ENCODE measurements around the gene RXFP1. TPM values are rescaled to one million over a fixed set of nuclear protein-coding genes. Genes with fewer than 3 reads are reported as not detected.

Gene RXFP1
- total and polyA plus RNA-seq, 2 donors from 2014 or later = 1.4 to 1.7 TPM

DNA sequence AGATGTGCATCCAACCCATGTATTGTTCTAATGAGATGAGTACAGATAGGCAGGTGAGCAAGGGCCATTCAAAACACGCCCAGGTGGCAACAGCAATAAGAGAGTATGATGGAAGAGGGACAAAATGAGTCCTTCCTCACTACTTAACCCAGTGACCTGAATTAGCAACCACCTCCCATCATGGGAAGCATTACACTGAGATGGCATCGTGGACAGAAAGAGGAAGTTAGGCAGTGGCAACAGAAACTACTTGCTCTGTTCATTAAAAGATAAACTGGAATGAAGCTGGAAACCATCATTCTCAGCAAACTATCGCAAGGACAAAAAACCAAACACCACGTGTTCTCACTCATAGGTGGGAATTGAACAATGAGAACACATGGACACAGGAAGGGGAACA, 17.2 kb downstream of the RXFP1 start:
- no peaks in the 10 kb centered on the region for H3K36me3 ChIP-seq (ENCODE audit: control insufficient read depth in 2 of 3, insufficient read depth in 3 of 3, low read length in 3 of 3)
- H3K4me3 ChIP-seq (ENCODE audit: low read length in 3 of 3) = no peak overlapping the region
- DNase-seq = no peak
- no peak overlapping the region for H3K9ac ChIP-seq (ENCODE audit: low read length in 3 of 3)
- no peak for FAIRE-seq
- H3K27ac ChIP-seq (ENCODE audit: low read depth in 2 of 2, low read length in 2 of 2) = no peak overlapping the region
- H3K9me3 ChIP-seq (ENCODE audit: control insufficient read depth in 2 of 3, insufficient read depth in 1 of 3, low read length in 3 of 3) = no peaks in the 10 kb centered on the region
- no peaks in the 10 kb centered on the region for H3K4me1 ChIP-seq (ENCODE audit: control insufficient read depth in 2 of 3, insufficient read depth in 2 of 3, low read depth in 1 of 3, low read length in 3 of 3)
- TF ChIP-seq, protein P1, sequence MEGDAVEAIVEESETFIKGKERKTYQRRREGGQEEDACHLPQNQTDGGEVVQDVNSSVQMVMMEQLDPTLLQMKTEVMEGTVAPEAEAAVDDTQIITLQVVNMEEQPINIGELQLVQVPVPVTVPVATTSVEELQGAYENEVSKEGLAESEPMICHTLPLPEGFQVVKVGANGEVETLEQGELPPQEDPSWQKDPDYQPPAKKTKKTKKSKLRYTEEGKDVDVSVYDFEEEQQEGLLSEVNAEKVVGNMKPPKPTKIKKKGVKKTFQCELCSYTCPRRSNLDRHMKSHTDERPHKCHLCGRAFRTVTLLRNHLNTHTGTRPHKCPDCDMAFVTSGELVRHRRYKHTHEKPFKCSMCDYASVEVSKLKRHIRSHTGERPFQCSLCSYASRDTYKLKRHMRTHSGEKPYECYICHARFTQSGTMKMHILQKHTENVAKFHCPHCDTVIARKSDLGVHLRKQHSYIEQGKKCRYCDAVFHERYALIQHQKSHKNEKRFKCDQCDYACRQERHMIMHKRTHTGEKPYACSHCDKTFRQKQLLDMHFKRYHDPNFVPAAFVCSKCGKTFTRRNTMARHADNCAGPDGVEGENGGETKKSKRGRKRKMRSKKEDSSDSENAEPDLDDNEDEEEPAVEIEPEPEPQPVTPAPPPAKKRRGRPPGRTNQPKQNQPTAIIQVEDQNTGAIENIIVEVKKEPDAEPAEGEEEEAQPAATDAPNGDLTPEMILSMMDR (IDR thresholded peaks at IDR 0.05; ENCODE audit: borderline replicate concordance, extremely low read depth, insufficient read depth) = no peak
- no peaks in the 10 kb centered on the region for H3K27me3 ChIP-seq (ENCODE audit: control insufficient read depth, insufficient read depth, low read length)
- intact Hi-C loops (cut with DNase I) = no loop called here

DNA sequence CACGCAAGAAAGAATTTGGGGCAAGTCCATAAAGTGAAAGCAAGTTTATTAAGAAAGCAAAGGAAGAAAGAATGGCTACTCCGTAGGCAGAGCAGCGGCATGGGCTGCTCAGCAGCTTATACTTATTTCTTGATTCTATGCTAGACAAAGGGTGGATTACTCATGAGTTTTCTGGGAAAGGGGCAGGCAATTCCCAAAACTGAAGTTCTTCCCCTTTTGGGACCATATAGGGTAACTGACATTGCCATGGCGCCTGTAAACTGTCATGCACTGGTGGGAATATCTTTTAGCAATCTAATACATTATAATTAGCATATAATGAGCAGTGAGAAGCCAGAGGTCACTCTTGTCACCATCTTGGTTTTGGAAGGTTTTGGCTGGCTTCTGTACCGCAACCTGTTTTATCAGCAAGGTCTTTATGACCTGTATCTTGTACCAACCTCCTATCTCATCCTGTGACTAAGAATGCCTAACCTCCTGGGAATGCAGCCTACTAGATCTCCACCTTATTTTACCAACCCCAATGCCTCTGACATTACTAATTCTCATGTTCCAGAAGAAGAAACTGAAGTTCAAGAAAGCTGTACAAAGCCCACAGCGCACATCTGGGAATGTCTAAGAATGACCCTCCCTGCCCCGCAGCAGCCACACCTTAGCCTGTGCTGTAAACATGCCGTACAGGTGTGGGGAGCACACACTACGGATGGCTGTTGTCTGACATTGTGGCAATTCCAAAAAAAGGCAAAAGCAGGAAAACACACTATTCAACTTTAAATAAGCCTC, 18.6 kb downstream of the RXFP1 start:
- no peaks in the 10 kb centered on the region for H3K27me3 ChIP-seq (ENCODE audit: control insufficient read depth, insufficient read depth, low read length)
- TF ChIP-seq, protein P1 (IDR thresholded peaks at IDR 0.05; ENCODE audit: borderline replicate concordance, extremely low read depth, insufficient read depth) = no peak
- H3K9me3 ChIP-seq (ENCODE audit: control insufficient read depth in 2 of 3, insufficient read depth in 1 of 3, low read length in 3 of 3) = no peaks in the 10 kb centered on the region
- no peak for FAIRE-seq
- no peaks in the 10 kb centered on the region for H3K36me3 ChIP-seq (ENCODE audit: control insufficient read depth in 2 of 3, insufficient read depth in 3 of 3, low read length in 3 of 3)
- H3K9ac ChIP-seq (ENCODE audit: low read length in 3 of 3) = no peak overlapping the region
- H3K4me3 ChIP-seq (ENCODE audit: low read length in 3 of 3) = no peak overlapping the region
- no peak for DNase-seq
- H3K4me1 ChIP-seq (ENCODE audit: control insufficient read depth in 2 of 3, insufficient read depth in 2 of 3, low read depth in 1 of 3, low read length in 3 of 3) = no peaks in the 10 kb centered on the region
- intact Hi-C loops (cut with DNase I) = no loop called here
- H3K27ac ChIP-seq (ENCODE audit: low read depth in 2 of 2, low read length in 2 of 2) = no peak overlapping the region

- H3K27me3 ChIP-seq (ENCODE audit: control insufficient read depth, insufficient read depth, low read length) = no peaks in the 10 kb centered on the region
- DNase-seq = no peak
- no peaks in the 10 kb centered on the region for H3K36me3 ChIP-seq (ENCODE audit: control insufficient read depth in 2 of 3, insufficient read depth in 3 of 3, low read length in 3 of 3)
- no peaks in the 10 kb centered on the region for H3K9me3 ChIP-seq (ENCODE audit: control insufficient read depth in 2 of 3, insufficient read depth in 1 of 3, low read length in 3 of 3)
- H3K4me3 ChIP-seq (ENCODE audit: low read length in 3 of 3) = no peak overlapping the region
- H3K27ac ChIP-seq (ENCODE audit: low read depth in 2 of 2, low read length in 2 of 2) = no peak overlapping the region
- H3K9ac ChIP-seq (ENCODE audit: low read length in 3 of 3) = no peak overlapping the region
- no peaks in the 10 kb centered on the region for H3K4me1 ChIP-seq (ENCODE audit: control insufficient read depth in 2 of 3, insufficient read depth in 2 of 3, low read depth in 1 of 3, low read length in 3 of 3)
- intact Hi-C loops (cut with DNase I) = no loop called here
- FAIRE-seq = no peak
- TF ChIP-seq, protein P1 (IDR thresholded peaks at IDR 0.05; ENCODE audit: borderline replicate concordance, extremely low read depth, insufficient read depth) = no peak
Observed at GRCh38 chr4:158541506-158541905, 19.8 kb downstream of the RXFP1 start.

Measured in kidney (tissue), 14 donors.